C1 segment of cervical spinal cord (tissue), 14 donors: Measurements from ENCODE around the gene GNPTG.

ENCODE experiments used
- DNase-seq, 14 donors: peaks; one replicate each; lab custom pipeline; 2025; lab: John Stamatoyannopoulos, UW

Gene GNPTG

GRCh38 chr16:1351582-1352362 lies at the start of gene GNPTG, which contains the start of gene TSR3:
TSS of gene GNPTG (plus strand) at chr16:1351931. CDS start at chr16:1351966, 35 bp downstream.
TSS of gene TSR3 (minus strand) at chr16:1351878. CDS start at chr16:1351804, 74 bp downstream.
- DNase-seq, result peak in 13 of 14 donors; percentile 41 to 89 (median 66)

- DNase-seq, result no peak
These were observed 45.9 kb upstream of the GNPTG start for GRCh38 chr16:1305823-1306222.

GRCh38 chr16:1306334-1306733 lies 45.4 kb upstream of the GNPTG start:
- no peak for DNase-seq

- no peak for DNase-seq
These were observed 43.4 kb upstream of the GNPTG start for GRCh38 chr16:1308036-1308976.

- DNase-seq, result peak; percentile 95 to 99 (median 98)
These were observed 42.5 kb upstream of the GNPTG start, which contains the start of gene UBE2I for GRCh38 chr16:1308977-1309885. TSS of gene UBE2I (plus strand) at chr16:1309636. CDS start at chr16:1314031, 4,395 bp downstream.

GRCh38 chr16:1309888-1310831 lies 41.6 kb upstream of the GNPTG start:
- peak in 1 of 14 donors; percentile 43 for DNase-seq

GRCh38 chr16:1310832-1311200 lies 40.9 kb upstream of the GNPTG start:
- no peak for DNase-seq

GRCh38 chr16:1311212-1311737 lies 40.5 kb upstream of the GNPTG start:
- DNase-seq, result no peak

- DNase-seq, result peak in 1 of 14 donors; percentile 5
These were observed 39.8 kb upstream of the GNPTG start for GRCh38 chr16:1311738-1312466.

GRCh38 chr16:1312467-1312816 lies 39.3 kb upstream of the GNPTG start:
- no peak for DNase-seq

- DNase-seq, result no peak
These were observed 38.8 kb upstream of the GNPTG start for GRCh38 chr16:1312903-1313302.

- DNase-seq, result no peak
These were observed 37.9 kb upstream of the GNPTG start for GRCh38 chr16:1313721-1314369.

- no peak for DNase-seq
These were observed 37.2 kb upstream of the GNPTG start for GRCh38 chr16:1314399-1315068.

- DNase-seq, result no peak
These were observed 36.4 kb upstream of the GNPTG start for GRCh38 chr16:1315081-1316032.

- no peak for DNase-seq
These were observed 35.7 kb upstream of the GNPTG start for GRCh38 chr16:1316033-1316405.

- no peak for DNase-seq
These were observed 34.1 kb upstream of the GNPTG start for GRCh38 chr16:1317479-1318267.
